GM15510 (cell line): Measurements from ENCODE around the gene ZNF207.

Source experiments
- POLR2A ChIP-seq: IDR thresholded peaks from 3 replicates; pipeline ENCODE4 v1.6.1; 2011; ENCODE audit warnings: borderline replicate concordance; ENCODE audit not compliant: insufficient read length; ENCODE audit errors: extremely low read depth

The ZNF207 gene

DNA sequence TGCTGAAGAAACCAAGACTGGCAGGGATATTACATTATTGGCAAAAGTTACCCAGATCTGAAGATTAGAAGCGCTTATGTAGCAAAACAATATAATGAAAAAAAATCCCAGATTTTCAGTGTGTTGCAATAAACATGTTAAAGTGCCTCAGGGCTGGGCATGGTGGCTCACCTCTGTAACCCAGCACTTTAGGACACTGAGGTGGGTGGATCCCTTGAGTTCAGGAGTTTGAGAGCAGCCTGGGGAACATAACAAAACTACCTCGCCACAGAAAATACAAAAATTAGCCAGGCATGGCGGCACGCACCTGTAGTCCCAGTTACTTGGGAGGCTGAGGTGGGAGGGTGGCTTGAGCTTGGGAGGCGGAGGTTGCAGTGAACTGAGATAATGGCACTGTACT is 6.8 kb downstream of the ZNF207 start:
- no peak for TF ChIP-seq POLR2A

DNA sequence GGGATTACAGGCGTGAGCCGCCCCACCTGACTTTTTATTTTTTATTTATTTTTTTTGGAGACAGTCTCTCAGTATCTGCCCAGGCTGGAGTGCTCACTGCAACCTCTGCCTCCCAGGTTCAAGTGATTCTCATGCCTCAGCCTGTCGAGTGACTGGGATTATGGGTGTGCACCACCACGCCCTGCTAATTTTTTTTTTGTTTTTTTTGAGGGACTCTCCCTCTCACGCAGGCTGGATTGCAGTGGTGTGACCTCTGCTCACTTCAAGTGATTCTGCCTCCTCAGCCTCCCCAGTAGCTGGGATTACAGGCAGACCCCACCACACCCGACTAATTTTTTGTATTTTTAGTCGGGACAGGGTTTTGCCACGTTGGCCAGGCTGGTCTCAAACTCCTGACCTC is 7.7 kb downstream of the ZNF207 start:
- TF ChIP-seq POLR2A: no peak

DNA sequence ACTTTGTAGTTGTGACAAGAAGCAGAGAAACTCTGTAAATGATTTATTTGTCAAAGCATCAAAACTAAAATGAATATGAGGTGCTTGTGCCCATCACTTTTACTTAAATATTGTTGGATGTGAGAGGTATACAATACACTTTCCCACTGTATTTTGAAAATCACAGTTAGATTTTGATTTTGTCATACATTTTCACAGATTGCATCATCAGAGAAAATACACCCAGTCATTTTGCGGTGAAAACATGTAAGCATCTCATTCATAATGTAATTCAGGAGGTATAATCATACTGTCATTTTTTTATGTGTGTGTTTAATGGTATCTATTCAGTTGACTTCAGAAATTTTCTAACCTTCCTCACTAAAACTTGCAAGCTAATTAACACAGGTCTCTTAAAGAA is 11.3 kb downstream of the ZNF207 start:
- no peak for TF ChIP-seq POLR2A

DNA sequence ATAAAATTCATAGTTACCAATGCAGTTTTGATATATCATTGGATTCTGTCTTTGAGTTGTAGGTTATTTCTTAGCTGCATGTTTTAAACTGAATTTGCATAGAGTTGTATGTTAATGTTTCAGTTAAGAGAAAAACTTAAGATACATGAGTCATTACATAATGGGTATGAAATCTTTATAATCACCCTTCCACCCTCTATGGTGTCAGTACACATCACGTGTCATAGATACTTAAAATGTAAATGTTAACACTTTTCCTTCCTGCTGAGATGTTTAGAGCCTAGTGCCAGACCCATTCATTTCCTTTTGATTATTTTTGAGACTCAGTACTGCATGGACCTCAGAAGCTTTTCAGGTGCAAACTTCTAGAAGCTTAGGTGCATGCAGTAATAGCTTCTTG is 20.5 kb downstream of the ZNF207 start:
- no peak for TF ChIP-seq POLR2A

DNA sequence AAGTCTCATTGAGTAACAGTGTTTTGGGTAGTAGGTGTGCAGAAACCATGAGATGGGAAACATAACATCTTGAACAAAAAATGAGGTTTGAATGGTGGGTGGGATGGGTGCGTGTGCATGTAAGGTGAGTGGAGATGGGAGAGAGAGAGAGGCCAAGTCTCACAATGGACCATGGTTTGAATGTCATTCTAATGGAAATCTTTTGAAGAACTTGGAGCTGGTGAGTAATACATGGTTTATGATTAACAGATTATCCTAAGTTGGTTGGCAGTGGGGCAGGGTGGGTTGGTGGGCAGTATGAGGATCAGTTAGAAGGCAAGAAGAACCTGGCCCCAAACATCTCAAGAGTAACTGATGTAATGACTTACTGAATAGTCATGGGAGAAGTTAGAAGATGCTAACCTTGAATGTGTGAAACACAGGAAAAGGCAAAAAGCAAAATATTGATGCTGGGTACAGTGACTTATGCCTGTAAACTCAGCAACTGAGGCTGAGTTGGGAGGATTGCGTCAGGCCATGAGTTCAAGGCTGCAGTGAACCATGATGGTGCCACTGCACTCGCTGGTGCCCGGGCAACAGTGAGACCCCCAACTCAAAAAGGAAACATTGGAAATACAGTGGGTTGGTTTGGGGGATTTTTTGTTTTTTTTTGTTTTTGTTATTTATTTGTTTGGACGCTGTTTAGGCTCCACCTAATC is 32.7 kb downstream of the ZNF207 start:
- TF ChIP-seq POLR2A: no peak

DNA sequence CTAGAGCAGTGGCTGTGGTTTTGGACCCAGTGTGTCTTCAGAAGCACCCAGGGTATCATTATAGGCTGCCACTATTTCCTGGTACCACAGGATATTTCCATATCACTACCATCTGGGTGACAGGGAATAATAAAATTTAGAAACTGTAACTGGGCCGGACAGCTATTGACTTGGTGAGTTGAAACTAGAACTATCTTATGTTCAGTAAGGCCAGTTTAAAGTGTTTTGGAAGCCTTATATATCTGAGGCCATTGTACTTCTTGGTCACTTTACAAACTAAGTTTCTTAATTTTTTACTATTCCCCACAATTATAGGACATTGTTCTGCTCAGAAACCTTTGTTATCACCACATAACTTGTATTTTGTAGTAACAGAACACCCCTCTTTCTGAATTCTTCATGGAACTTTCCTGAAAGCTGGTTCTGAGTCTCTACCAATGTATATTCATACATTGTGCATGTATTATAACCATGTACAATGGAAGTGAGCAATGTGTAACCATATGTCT is 34.0 kb downstream of the ZNF207 start:
- no peak for TF ChIP-seq POLR2A

DNA sequence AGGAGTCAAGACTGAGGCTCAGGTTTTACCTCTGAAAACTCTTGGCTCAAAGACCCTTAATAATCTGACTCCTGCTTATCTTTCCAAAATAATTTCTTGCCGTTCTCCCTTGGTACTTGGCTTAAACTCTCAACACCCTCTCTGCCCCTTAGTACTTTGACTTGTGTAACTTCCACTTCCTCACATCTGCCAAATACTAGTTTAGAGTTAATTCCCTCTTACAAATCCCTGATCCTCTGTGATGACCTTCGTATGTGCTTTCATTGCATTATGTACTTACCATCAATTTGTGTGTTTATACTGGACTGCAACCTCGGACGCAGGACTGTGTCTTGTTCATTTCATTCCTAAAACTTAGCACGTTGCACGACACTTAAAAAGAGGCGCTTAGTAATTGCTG is 35.2 kb downstream of the ZNF207 start:
- TF ChIP-seq POLR2A: no peak

DNA sequence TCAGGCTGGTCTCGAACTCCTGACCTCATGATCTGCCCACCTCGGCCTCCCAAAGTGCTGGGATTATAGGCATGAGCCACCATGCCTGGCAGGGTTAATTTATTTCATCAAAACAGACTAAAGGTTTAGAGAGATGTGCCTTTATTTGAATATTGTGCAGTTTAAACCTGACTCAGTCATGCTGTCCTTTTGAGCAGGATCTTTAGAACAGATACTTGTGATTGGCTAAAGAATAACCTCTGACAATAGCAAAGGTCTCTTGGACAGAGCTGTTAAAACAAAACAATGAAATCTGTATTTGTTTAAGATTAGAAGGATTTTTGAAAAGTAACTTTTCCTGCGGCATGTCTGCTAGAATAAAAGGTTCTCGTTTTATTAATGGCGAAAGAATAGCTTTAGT is 36.0 kb downstream of the ZNF207 start:
- no peak for TF ChIP-seq POLR2A

DNA sequence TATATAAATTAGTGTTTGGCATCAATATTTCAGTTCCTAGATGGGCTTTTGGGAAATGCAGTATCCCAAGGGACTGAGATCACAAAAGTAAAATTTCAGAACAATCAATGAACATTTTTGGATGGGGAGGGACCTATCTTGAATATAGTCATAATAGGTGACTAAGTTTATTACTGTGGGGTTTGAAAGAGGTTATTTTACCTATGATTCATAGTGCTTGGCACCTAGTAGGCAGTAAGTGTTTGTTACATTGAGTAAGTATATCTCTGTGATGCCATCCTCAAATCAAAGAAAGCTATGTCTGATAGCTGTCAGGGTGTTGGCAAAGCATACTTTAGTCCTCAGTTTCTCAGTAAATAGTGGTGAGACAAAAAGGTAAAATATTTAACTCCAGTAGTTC is 36.9 kb downstream of the ZNF207 start:
- no peak for TF ChIP-seq POLR2A

DNA sequence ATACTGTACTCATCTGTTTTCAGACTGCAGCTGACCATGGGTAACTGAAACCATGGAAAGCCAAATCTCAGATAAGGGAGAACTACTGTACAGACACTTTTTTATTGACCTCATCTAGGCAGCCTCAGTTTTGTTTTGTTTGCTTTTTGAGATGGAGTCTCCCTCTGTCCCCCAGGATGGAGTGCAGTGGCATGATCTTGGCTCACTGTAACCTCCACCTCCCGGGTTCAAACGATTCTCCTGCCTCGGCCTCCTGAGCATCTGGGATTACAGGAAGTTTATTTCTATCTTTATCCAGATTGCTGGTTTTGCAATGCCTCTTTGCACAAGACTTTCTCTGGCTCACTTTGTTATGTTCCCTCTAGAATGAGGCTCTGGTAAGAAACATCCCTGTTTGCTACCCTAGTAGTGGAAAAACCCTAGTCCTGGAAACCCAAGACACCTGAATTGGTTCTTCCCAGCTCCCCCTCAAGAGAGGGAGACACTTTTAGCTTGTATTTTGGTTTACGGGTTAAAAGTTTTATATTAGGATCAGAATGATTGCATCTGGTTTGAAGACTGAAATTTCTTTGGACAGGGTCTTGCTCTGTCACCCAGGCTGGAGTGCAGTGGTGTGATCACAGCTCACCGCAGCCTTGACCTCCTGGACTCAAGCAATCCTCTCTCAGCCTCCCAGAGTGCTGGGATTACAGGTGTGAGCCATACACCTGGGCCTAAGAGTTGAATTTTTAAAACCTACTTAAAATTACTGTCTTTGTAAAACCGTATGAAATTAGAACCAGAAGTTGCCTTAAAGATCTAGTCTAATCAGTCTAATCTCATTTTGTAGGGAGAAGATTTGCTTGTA is 38.9 kb downstream of the ZNF207 start:
- TF ChIP-seq POLR2A: no peak

DNA sequence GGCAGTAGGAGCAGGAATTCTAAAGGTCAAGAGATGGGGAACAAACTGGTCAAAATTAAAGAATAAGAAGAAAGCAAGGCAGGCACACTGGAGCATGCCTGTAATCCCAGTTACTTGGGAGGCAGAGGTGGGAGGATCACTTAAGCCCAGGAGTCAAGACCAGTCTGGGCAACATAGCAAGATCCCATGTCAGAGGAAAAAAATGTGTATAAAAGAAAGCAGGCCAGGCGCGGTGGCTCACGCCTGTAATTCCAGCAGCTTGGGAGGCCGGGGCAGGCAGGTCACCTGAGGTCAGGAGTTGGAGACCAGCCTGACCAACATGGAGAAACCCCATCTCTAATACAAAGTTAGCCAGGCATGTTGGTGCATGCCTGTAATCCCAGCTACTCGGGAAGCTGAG is 43.9 kb downstream of the ZNF207 start:
- TF ChIP-seq POLR2A: no peak

DNA sequence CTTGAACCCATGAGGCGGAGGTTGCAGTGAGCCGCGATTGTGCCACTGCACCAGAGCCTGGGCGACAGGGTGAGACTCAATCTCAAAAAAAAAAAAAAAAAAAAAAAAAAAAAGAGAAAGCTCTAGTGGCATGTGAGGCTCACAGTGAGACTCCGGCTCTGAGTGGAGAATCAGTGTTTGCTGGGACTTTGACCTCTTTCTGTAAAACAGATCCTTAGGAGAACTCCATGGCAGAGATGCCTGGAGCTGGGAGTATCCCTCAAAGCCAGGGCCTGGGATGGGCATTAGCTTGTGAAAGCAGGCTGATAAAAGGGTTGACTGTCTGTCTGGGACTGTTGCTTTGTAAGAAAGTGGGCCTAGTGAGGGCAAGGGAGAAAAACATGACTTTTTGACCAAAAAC is 46.4 kb downstream of the ZNF207 start:
- TF ChIP-seq POLR2A: no peak

DNA sequence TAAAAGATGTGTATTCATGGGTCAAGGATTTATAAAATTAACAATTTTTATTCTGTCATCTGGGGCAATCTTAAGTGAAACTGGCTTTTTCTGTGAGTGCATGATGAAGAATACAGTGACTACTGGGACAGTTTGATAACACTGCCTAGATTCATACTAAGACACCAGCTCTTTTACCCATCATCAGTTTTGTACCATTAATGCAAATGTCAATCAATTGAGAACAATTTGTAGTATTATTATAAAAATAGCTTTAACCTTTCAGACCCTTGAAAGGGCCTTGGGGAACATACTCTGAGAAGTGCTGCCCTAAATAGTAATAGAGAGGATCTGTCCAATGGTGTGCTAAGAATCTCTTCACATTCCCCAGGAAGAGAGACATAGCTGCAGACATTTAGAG is 49.0 kb downstream of the ZNF207 start:
- no peak for TF ChIP-seq POLR2A

DNA sequence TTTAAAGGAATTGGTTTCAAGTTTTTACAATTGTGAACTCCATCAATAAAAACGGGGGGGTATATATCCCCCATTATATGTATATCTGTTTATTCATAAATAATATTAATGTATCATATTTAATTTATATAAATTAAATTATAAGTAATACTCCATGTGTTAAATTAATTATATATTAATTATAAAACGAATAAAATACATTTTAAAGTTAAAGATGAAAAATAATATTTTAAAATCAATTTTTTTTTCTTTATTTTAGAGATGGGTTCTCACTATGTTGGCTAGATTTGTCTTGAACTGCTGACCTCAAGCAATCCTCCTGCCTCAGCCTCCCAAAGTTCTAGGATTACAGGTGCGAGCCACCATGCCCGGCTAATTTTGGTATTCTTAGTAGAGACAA is 76.9 kb downstream of the ZNF207 start:
- no peak for TF ChIP-seq POLR2A

DNA sequence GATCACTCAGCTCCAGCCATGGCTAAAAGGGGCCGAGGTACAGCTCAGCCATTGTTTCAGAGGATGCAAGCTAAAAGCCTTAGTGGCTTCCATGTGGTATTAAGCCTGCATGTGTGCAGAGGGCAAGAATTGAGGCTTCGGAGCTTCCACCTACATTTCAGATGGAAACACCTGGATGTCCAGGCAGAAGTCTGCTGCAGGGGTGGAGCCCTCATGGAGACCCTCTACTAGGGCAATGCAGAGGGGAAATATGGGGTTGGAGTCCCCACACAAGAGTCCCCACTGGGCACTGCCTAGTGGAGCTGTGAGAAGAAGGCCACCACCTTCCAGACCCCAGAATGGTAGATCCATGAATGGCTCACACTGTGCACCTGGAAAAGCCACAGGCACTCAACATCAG is 79.6 kb downstream of the ZNF207 start:
- TF ChIP-seq POLR2A: no peak
